Measurements from ENCODE around the gene DYRK2.
"Not testable (repeated sequence)": the region's sequence is repeated elsewhere in the genome, so short reads cannot be mapped to it uniquely, and the experiment has no call there.

The DYRK2 gene

DNA sequence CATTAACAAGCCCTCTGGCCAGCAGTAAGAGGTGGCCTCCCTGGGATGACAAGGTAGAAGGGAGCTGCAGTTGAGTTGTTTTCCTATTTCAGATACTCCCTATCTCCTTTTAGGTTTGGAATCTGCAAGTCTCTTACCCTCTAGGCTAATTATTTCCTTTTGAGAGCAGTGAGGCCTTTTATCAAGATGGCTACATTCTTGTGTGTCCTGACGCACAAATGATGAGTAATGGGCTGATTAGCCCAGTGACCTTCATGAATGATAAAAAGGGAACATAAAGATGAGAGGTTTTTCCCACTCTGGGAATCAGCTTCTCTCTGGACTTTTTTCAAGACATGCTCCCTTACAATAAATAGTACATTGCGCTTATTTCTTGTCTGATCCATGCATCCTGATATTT is 22.9 kb downstream of the DYRK2 start:
- no peak for DNase-seq

DNA sequence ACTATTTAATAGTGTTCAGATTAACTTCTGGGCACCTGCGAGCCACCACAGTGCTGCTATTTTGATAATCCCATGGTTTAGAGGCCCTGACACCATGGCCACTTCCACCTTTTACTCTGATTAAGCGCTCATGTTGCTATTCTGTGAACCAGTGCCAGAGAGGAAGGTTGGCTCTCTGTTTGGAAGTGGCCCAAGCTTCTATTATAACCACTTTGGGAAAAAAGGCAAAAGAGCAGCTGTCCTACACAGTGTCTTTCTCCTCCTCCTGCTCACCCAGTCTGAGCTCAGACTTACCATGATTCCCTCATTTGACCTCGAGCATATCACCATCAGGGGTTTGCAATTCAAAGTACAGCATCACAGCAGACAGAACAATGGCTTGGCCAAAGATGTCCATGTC is 23.3 kb downstream of the DYRK2 start:
- DNase-seq: no peak

GRCh38 chr12:67672507-67672906 is 24.0 kb downstream of the DYRK2 start:
- not testable (repeated sequence) for DNase-seq

- not testable (repeated sequence) for DNase-seq
These were observed 25.0 kb downstream of the DYRK2 start for GRCh38 chr12:67673509-67673908.

DNA sequence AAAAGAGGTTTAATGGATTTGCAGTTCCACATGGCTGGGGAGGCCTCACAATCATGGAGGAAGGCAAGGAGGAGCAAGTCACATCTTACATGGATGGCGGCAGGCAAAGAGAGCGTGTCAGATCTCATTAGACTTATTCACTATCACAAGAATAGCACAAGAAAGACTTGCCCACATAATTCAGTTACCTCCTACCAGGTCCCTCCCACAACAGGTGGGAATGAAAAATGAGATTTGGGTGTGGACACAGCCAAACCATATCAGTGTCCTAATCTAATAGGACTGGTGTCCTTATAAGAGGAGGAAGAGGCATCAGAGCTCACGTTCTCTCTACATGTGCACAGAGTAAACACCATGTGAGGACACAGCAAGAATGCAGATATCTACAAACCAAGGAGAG is 25.9 kb downstream of the DYRK2 start:
- DNase-seq: no peak

DNA sequence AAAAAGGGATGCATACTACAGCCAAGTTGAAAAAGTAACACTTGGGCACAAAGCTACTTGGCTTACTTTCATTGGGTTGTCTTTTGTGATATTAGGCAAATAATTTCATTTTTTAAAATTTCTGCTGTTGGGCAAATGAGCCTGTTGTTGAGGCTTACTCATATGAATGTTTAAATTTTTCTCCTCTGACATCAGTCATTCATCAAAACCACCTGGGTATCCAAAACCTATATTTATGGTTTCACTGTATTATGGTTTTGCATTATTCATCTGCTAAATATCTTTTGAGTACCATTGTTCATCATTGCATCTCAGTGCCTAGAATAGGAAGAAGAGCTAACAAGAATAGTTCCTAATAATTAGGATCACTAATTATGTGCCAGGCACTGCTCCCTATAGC is 28.1 kb downstream of the DYRK2 start:
- DNase-seq: no peak

- no peak for DNase-seq
These were observed 28.6 kb downstream of the DYRK2 start for GRCh38 chr12:67677166-67677565.

DNA sequence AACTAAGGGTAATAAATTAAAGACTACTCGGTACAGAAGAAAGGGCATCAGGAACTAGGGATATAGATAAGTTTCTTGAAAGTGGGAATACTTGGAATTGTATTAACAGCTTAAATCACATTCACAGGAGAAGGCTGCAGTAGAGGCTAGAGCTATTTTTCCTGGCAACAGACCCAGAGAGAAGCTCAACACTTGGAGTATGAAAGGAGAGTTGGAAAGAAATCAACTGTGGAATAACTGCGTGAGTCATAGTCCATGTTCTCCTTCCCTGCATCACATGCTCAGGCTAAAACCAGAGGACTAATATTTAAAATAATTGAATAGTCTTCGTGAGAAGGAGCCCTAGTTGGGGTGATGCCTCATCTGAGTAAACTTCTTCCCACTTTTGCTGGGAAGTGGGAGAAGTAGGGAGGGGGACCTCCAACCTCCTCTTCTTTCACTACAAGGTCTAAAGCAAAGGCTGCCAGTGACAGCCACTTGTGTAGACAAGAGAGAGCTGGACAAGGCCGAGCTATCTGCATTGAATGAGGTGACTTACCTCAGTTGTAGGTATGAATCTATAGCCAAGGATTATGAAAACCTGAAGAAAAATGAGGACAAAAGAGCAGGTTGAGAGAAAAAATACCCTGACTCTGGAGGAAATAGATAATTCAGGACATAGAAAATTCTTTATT is 32.7 kb downstream of the DYRK2 start:
- no peak for DNase-seq

- no peak for DNase-seq
These were observed 33.5 kb downstream of the DYRK2 start for GRCh38 chr12:67681941-67682620.

GRCh38 chr12:67689385-67689784 is 40.8 kb downstream of the DYRK2 start:
- DNase-seq: no peak

DNA sequence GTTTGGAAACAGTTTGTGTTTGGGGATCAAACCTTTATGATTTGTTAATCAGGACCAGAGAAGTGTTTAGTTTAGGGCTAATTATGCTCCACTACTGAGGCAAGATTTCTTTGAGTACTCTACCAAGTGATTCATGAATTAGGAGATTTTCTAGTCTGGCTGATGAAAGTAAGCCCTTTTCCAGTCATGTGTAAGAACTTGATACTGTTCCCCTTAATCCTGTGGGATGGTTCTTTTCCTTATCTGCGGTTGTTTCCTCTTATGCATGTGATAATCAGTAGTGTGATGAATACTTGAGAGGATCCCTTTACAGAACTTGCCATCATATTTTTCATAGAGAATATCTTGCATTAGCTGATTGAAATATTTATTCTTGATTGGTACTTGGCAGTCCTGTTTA is 42.1 kb downstream of the DYRK2 start:
- no peak for DNase-seq

DNA sequence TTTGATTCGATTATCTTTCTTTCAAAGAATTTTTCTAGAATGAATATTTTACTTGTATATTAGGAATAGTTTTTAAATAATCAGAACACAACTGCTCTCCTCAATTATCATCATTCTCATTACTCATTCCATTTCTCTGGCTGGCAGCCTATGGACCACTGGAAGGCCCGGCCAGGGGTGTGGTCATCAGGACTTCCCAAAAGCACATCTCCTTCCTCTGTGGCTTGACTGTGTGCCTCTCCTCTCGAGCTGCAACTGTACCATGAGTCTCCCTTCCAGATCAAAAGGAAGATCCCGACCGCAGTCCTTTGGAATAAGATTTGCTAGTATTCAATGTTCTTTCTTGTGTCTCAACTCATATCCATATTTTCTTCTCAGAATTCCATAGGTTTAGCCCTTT is 42.7 kb downstream of the DYRK2 start:
- DNase-seq: no peak

- DNase-seq: no peak
These were observed 43.6 kb downstream of the DYRK2 start for GRCh38 chr12:67692135-67692534.

GRCh38 chr12:67692966-67693365 is 44.4 kb downstream of the DYRK2 start:
- DNase-seq: no peak

GRCh38 chr12:67693894-67694293 is 45.3 kb downstream of the DYRK2 start:
- DNase-seq: no peak

- DNase-seq: no peak
These were observed 45.9 kb downstream of the DYRK2 start for GRCh38 chr12:67694306-67694900.

- DNase-seq: no peak
These were observed 47.4 kb downstream of the DYRK2 start for GRCh38 chr12:67695974-67696373.

GRCh38 chr12:67697443-67697842 is 48.9 kb downstream of the DYRK2 start:
- DNase-seq: no peak

GRCh38 chr12:67697967-67698366 is 49.4 kb downstream of the DYRK2 start:
- no peak for DNase-seq

GRCh38 chr12:67698672-67699581 is 50.4 kb downstream of the DYRK2 start:
- peak; percentile 26 to 52 for DNase-seq

DNA sequence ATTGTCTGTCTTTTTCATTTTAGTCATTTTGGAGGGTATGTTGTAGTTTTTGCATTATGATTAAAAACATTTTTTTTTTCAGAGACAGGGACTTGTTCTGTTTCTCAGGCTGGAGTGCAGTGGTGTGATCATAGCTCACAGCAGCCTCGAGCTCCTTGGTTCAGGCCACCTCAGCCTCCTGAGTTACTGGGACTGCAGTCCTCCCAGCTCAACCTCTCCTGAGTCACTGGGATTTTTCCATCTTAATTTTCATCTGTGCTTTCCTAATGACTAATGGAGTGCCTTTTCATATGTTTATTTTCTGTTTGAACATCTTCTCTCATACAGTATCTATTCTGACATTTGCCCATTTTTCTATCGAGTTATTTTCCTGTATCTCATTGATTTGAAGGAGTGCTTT is 52.6 kb downstream of the DYRK2 start:
- DNase-seq: no peak

DNA sequence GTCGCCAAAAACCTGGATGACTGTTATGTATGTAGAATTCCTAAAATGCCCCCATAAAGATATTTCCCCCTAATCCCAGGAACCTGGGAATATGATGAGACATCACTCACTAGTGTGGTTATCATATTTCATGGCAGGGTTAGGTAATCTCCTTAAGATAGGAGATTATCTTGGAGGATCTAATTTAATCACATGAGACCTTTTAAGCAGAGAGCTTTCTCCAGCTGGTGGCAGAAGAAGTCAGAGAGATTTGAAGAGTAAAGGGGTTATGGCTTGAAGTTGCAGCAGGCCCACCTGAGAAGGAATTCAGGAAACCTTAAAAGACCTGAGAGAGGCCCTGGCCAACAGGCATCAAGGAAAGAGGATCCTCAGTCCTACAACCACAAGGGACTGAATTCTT is 53.6 kb downstream of the DYRK2 start:
- DNase-seq: no peak

DNA sequence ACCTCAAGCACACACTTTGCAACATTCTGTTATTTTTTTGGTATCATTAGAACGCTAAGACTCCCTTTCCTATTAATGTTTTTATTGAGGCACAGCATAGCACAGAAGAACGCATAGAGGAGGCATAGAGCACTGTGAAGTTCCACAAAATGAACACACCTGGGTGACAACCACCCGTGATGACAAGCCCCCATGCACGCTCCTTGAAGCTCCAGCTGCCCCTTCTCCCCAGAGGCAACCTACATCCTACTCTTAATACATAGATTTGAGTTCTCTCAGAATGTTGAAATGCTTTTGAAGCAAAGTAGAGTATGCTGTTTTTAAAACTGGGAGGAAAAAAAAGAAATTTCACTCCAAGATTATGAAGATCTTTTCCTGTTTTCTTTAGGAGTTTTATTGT is 55.5 kb downstream of the DYRK2 start:
- no peak for DNase-seq

Measured in stimulated activated CD4-positive, alpha-beta T cell treated with anti-CD3 and anti-CD28 coated beads, Interleukin-4, amount 100 ng/mL, for 4 hours (primary cell).